HEK293 (cell line): ENCODE measurements around the gene ATP5ME.

ENCODE experiments used
- CTCF ChIA-PET: fragments of 350-600 bp; formaldehyde crosslinking; extraction: SDS; loops from one replicate; lab custom pipeline; 2021; ENCODE audit warnings: antibody characterized with exemption; lab: Yijun Ruan, JAX
- POLR2A ChIA-PET: fragments of 300-600 bp; formaldehyde crosslinking; extraction: SDS; loops from one replicate; lab custom pipeline; 2020; ENCODE audit warnings: antibody characterized with exemption, inconsistent platforms; lab: Yijun Ruan, JAX
- H3K27ac ChIP-seq: fragments of 200-500 bp; sonication (Bioruptor generic); 2 replicates; pipeline ENCODE4 v1.5.1; 2014; ENCODE audit warnings: low read depth, low read length, control low read depth, inconsistent platforms; ENCODE audit errors: extremely low read depth
- H3K36me3 ChIP-seq, 2 experiments: fragments of 200-500 bp in 1 of 2; sonication (Bioruptor generic) in 1 of 2; 1 replicate in 1 of 2; 2 replicates in 1 of 2; pipeline ENCODE4 v1.5.1; 2014 to 2017; ENCODE audit warnings: inconsistent platforms in 2 of 2, low read length in 2 of 2; ENCODE audit not compliant: control insufficient read depth in 2 of 2, insufficient read depth in 1 of 2
- H3K4me1 ChIP-seq: fragments of 200-500 bp; sonication (Bioruptor generic); 2 replicates; pipeline ENCODE4 v1.5.1; 2014; ENCODE audit warnings: mild to moderate bottlenecking, low read length, inconsistent platforms; ENCODE audit not compliant: control insufficient read depth, insufficient read depth
- H3K4me3 ChIP-seq: 2 replicates; pipeline ENCODE4 v1.5.1; 2011; ENCODE audit warnings: low read depth, mild to moderate bottlenecking, control low read depth, low read length, moderate library complexity
- H3K9me3 ChIP-seq: fragments of 200-500 bp; sonication (Bioruptor generic); 2 replicates; pipeline ENCODE4 v1.5.1; 2014; ENCODE audit warnings: low read depth, low read length, inconsistent platforms; ENCODE audit not compliant: control insufficient read depth, insufficient read depth
- KLF1 ChIP-seq: fragments of 450-650 bp; formaldehyde crosslinking; IDR thresholded peaks from 2 replicates; pipeline ENCODE4 v1.5.1; 2016; ENCODE audit warnings: missing biosample characterization, missing genetic modification characterization
- OSR2 ChIP-seq: fragments of 450-650 bp; formaldehyde crosslinking; IDR thresholded peaks from 2 replicates; pipeline ENCODE4 v1.5.1; 2016; ENCODE audit warnings: missing biosample characterization, missing genetic modification characterization
- PRDM6 ChIP-seq: fragments of 450-650 bp; formaldehyde crosslinking; IDR thresholded peaks from 2 replicates; pipeline ENCODE4 v1.5.1; 2017; ENCODE audit warnings: missing biosample characterization, missing genetic modification characterization
- RBAK ChIP-seq: fragments of 450-650 bp; formaldehyde crosslinking; IDR thresholded peaks from 2 replicates; pipeline ENCODE4 v1.5.1; 2016; ENCODE audit warnings: missing biosample characterization, missing genetic modification characterization
- ZBTB11 ChIP-seq: fragments of 450-650 bp; formaldehyde crosslinking; conservative IDR thresholded peaks from 2 replicates; pipeline ENCODE4 v1.5.1; 2016; ENCODE audit warnings: low read depth, missing biosample characterization, missing genetic modification characterization
- ZNF148 ChIP-seq: fragments of 450-650 bp; formaldehyde crosslinking; IDR thresholded peaks from 2 replicates; pipeline ENCODE4 v1.5.0; 2017; ENCODE audit warnings: missing biosample characterization, missing genetic modification characterization, borderline replicate concordance
- ZNF155 ChIP-seq: fragments of 450-650 bp; formaldehyde crosslinking; IDR thresholded peaks from 2 replicates; pipeline ENCODE4 v1.5.1; 2016; ENCODE audit warnings: missing biosample characterization, missing genetic modification characterization
- ZNF157 ChIP-seq: fragments of 450-650 bp; formaldehyde crosslinking; IDR thresholded peaks from 2 replicates; pipeline ENCODE4 v1.5.1; 2016; ENCODE audit warnings: missing biosample characterization, missing genetic modification characterization
- ZNF223 ChIP-seq: fragments of 450-650 bp; formaldehyde crosslinking; IDR thresholded peaks from 2 replicates; pipeline ENCODE4 v1.5.1; 2016; ENCODE audit warnings: missing biosample characterization, missing genetic modification characterization
- ZNF23 ChIP-seq: fragments of 450-650 bp; formaldehyde crosslinking; IDR thresholded peaks from 2 replicates; pipeline ENCODE4 v1.5.1; 2016; ENCODE audit warnings: missing biosample characterization, missing genetic modification characterization, borderline replicate concordance
- ZNF248 ChIP-seq: fragments of 450-650 bp; formaldehyde crosslinking; IDR thresholded peaks from 2 replicates; pipeline ENCODE4 v1.5.1; 2017; ENCODE audit warnings: missing biosample characterization, missing genetic modification characterization
- ZNF292 ChIP-seq: fragments of 450-650 bp; formaldehyde crosslinking; IDR thresholded peaks from 2 replicates; pipeline ENCODE4 v1.5.1; 2016; ENCODE audit warnings: low read depth, missing biosample characterization, missing genetic modification characterization, borderline replicate concordance
- ZNF350 ChIP-seq: fragments of 450-650 bp; formaldehyde crosslinking; IDR thresholded peaks from 2 replicates; pipeline ENCODE4 v1.5.0; 2017; ENCODE audit warnings: missing biosample characterization, mild to moderate bottlenecking, missing genetic modification characterization
- ZNF426 ChIP-seq: fragments of 450-650 bp; formaldehyde crosslinking; IDR thresholded peaks from 2 replicates; pipeline ENCODE4 v1.5.1; 2017; ENCODE audit warnings: missing biosample characterization, missing genetic modification characterization, mild to moderate bottlenecking, inconsistent platforms, moderate library complexity
- ZNF585B ChIP-seq: fragments of 450-650 bp; formaldehyde crosslinking; IDR thresholded peaks from 2 replicates; pipeline ENCODE4 v1.5.1; 2016; ENCODE audit warnings: missing biosample characterization, missing genetic modification characterization
- ZNF658 ChIP-seq: fragments of 450-650 bp; formaldehyde crosslinking; IDR thresholded peaks from 2 replicates; pipeline ENCODE4; 2016; ENCODE audit warnings: missing biosample characterization, missing genetic modification characterization
- ZSCAN23 ChIP-seq: fragments of 450-650 bp; formaldehyde crosslinking; IDR thresholded peaks from 2 replicates; pipeline ENCODE4 v1.5.1; 2016; ENCODE audit warnings: missing biosample characterization, missing genetic modification characterization
- TF ChIP-seq, protein P1 (sequence below): fragments of 450-650 bp; formaldehyde crosslinking; IDR thresholded peaks from 2 replicates; pipeline ENCODE4 v1.5.1; 2016; ENCODE audit warnings: missing biosample characterization, missing genetic modification characterization, low read depth

The ATP5ME gene

DNA sequence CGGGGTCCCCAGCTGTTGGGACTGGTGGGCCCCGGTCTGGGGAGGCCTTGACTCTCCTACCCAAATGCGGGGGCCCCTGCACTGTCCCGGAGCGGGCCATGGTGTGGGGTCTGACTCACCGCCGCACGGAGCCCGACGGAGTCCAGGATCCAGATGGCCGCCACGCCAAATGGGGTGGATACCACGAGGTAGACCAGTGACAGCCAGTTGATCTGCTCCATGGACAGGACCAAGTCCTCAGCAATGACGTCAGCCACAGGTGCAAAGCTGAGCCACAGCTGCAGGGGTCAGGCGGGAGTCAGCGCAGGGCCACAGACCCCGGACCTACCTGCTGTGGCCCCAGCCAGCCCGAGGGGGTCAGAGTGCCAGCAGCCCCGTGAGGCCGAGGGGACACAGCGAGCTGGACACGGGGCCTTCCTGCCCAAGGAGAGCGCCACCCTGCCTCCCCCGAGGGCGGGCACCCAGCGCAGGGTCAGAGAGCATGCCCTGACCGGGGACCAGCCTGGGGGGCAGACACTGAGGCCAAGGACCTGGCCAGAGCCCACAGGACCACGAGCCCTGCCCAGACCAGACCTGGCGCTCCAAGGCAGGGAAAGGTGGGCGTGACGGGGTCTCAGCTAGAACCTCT, 12.5 kb upstream of the ATP5ME start (continued):
- no peak for TF ChIP-seq ZNF157 (tag by site-specific recombination)
- no peak for TF ChIP-seq ZNF23 (tag by site-specific recombination)

- H3K27ac ChIP-seq, result no peak overlapping the region
- TF ChIP-seq ZBTB11 (no peak), PRDM6 (tag by site-specific recombination) (no peak), OSR2 (tag by site-specific recombination) (no peak), ZNF658 (tag by site-specific recombination) (no peak), ZNF585B (tag by site-specific recombination) (no peak), ZNF155 (tag by site-specific recombination) (no peak), ZNF223 (tag by site-specific recombination) (no peak), ZNF148 (tag by site-specific recombination) (no peak), ZSCAN23 (tag by site-specific recombination) (no peak), ZNF426 (tag by site-specific recombination) (no peak), ZNF350 (tag by site-specific recombination) (no peak), ZNF292 (tag by site-specific recombination) (no peak), ZNF248 (tag by site-specific recombination) (no peak), KLF1 (no peak), RBAK (tag by site-specific recombination) (no peak)
- TF ChIP-seq, protein P1, sequence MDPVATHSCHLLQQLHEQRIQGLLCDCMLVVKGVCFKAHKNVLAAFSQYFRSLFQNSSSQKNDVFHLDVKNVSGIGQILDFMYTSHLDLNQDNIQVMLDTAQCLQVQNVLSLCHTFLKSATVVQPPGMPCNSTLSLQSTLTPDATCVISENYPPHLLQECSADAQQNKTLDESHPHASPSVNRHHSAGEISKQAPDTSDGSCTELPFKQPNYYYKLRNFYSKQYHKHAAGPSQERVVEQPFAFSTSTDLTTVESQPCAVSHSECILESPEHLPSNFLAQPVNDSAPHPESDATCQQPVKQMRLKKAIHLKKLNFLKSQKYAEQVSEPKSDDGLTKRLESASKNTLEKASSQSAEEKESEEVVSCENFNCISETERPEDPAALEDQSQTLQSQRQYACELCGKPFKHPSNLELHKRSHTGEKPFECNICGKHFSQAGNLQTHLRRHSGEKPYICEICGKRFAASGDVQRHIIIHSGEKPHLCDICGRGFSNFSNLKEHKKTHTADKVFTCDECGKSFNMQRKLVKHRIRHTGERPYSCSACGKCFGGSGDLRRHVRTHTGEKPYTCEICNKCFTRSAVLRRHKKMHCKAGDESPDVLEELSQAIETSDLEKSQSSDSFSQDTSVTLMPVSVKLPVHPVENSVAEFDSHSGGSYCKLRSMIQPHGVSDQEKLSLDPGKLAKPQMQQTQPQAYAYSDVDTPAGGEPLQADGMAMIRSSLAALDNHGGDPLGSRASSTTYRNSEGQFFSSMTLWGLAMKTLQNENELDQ (tag by site-specific recombination), result no peak
- CTCF ChIA-PET, result interaction anchor here (1.3 kb wide), 1 partner anchor 14 kb away, joined by 6 read pairs; no protein-coding TSS in a partner anchor
Measured at GRCh38 chr4:685679-686412, 11.8 kb upstream of the ATP5ME start.

More at GRCh38 chr4:685679-686412, 11.8 kb upstream of the ATP5ME start:
- Histone ChIP-seq H3K9me3 (no peaks in the 10 kb centered on the region), H3K36me3 (no peaks in the 10 kb centered on the region), H3K4me1 (no peaks in the 10 kb centered on the region), H3K4me3 (no peak overlapping the region)
- POLR2A ChIA-PET, result no interaction called here
